ENCODE results near the gene ARHGAP15. TPM values are rescaled to one million over a fixed set of nuclear protein-coding genes. Genes with fewer than 3 reads are reported as not detected.

The ARHGAP15 gene
- total RNA-seq, 1 donor from 2014 or later = 9.1 TPM

DNA sequence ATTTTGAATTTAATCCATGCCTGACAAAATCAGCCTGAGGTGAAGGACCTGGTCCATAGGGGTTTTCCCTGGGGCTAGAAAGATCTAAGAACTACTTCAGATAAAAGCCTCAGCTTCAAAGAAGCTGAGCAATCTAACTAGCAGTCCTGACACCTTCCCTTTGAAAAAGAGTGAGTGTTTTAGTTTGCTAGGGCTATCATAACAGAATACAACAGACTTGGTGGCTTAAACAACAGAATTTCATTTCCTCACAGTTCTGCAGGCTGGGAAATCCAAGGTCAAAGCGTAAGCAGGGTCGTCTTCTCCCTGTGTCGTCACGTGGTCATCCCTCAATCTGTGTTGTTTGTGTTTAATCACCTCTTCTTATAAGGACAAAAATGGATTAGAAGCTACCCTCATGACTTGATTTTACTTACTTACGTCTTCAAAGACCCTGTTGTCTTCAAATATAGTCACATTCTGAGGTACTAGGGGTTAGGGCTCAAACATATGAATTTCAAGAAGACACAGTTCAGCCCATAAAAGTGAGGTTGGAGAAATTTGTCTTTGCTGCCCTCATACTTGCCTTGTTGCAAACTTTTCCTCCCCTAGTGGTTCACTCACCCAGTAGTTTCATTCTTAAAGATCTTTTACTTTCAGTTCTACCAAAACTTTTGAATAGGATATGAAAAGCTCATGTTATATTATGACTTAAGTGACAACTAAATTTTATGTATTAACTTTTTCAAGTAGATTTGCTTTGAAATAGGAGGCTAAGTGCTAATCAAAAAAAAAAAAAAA, 673.8 kb downstream of the ARHGAP15 start:
- no peak overlapping the region for H3K4me3 ChIP-seq
- no peak overlapping the region for H3K27ac ChIP-seq
- DNase-seq (ENCODE audit: extremely low spot score in 2 of 2) = no peak
- H3K9me3 ChIP-seq = no peaks in the 10 kb centered on the region
- no peak for TF ChIP-seq POLR2AphosphoS5 (IDR thresholded peaks at IDR 0.05; ENCODE audit: insufficient read depth in 1 of 2, low read depth in 1 of 2)
- no peak for TF ChIP-seq POLR2A (IDR thresholded peaks at IDR 0.05)
- TF ChIP-seq, protein P1, sequence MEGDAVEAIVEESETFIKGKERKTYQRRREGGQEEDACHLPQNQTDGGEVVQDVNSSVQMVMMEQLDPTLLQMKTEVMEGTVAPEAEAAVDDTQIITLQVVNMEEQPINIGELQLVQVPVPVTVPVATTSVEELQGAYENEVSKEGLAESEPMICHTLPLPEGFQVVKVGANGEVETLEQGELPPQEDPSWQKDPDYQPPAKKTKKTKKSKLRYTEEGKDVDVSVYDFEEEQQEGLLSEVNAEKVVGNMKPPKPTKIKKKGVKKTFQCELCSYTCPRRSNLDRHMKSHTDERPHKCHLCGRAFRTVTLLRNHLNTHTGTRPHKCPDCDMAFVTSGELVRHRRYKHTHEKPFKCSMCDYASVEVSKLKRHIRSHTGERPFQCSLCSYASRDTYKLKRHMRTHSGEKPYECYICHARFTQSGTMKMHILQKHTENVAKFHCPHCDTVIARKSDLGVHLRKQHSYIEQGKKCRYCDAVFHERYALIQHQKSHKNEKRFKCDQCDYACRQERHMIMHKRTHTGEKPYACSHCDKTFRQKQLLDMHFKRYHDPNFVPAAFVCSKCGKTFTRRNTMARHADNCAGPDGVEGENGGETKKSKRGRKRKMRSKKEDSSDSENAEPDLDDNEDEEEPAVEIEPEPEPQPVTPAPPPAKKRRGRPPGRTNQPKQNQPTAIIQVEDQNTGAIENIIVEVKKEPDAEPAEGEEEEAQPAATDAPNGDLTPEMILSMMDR (IDR thresholded peaks at IDR 0.05) = no peak
- H3K4me1 ChIP-seq = no peaks in the 10 kb centered on the region
- H3K27me3 ChIP-seq = no peaks in the 10 kb centered on the region
- intact Hi-C loops (cut with DNase I) = no loop called here
- no peaks in the 10 kb centered on the region for H3K36me3 ChIP-seq

DNA sequence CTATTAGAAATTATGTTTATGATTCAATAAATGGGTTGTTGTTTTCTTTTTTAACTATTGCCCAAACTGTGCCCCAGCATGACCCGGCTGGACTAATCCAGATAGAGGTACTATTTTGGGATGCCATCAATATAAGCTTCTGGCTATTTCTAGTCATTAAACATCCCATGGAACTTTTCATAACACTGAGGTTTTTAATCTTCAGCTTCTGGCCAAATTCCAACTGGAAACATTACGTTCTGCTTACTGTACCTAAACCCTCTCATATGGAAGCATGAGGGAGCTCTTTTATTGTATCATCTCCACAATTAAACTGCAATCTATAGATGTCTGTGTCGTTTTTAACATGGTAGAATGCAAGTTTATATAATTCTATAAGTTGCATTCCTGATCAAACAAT, 674.7 kb downstream of the ARHGAP15 start:
- intact Hi-C loops (cut with DNase I) = no loop called here
- no peaks in the 10 kb centered on the region for H3K4me1 ChIP-seq
- H3K36me3 ChIP-seq = no peaks in the 10 kb centered on the region
- TF ChIP-seq POLR2AphosphoS5 (IDR thresholded peaks at IDR 0.05; ENCODE audit: insufficient read depth in 1 of 2, low read depth in 1 of 2) (no peak), POLR2A (IDR thresholded peaks at IDR 0.05) (no peak)
- TF ChIP-seq, protein P1 (IDR thresholded peaks at IDR 0.05) = no peak
- no peak overlapping the region for H3K27ac ChIP-seq
- H3K4me3 ChIP-seq = no peak overlapping the region
- no peaks in the 10 kb centered on the region for H3K27me3 ChIP-seq
- no peaks in the 10 kb centered on the region for H3K9me3 ChIP-seq
- DNase-seq (ENCODE audit: extremely low spot score in 2 of 2) = no peak

DNA sequence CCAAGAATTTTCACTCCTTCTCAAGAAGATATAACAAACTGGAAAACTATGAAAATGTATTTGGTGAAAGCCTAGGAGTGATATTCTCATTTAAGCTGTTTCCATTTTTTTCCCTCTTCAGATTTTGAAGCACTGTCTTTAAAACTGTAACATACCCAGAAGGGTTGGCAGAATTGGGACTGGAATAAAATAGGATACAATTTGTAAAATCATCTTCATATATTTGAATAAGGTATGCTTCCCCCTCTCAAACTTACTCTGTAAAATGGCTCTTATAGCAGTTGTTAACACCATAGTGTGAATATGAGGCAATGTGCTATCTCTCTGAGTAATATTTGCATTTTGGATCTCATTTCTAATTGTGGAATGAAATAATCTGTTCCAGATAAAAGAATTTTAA, 676.4 kb downstream of the ARHGAP15 start:
- H3K4me1 ChIP-seq = no peaks in the 10 kb centered on the region
- no peak overlapping the region for H3K27ac ChIP-seq
- no peaks in the 10 kb centered on the region for H3K27me3 ChIP-seq
- H3K36me3 ChIP-seq = no peaks in the 10 kb centered on the region
- no peaks in the 10 kb centered on the region for H3K9me3 ChIP-seq
- intact Hi-C loops (cut with DNase I) = no loop called here
- DNase-seq (ENCODE audit: extremely low spot score in 2 of 2) = no peak
- TF ChIP-seq POLR2A (IDR thresholded peaks at IDR 0.05) (no peak), POLR2AphosphoS5 (IDR thresholded peaks at IDR 0.05; ENCODE audit: insufficient read depth in 1 of 2, low read depth in 1 of 2) (no peak)
- TF ChIP-seq, protein P1 (IDR thresholded peaks at IDR 0.05) = no peak
- H3K4me3 ChIP-seq = no peak overlapping the region

DNA sequence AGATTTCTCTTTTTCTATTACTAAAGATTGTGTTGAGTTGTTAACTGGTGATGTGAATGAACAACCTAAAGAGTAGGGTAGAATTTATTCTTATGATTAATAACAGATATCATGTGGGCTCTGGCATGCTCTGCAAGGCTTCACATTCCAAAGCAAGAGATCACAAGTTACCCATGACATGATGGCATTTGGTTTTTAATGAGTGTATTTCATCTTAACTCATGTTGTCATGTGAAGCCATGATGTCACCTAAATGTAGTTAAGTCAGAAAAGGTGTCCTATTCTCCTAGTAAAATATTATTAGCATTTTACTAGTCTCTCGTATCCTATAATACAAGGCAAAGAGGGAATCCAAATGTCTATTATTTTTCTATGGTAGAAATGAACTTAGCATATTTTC, 678.0 kb downstream of the ARHGAP15 start:
- no peaks in the 10 kb centered on the region for H3K9me3 ChIP-seq
- no peaks in the 10 kb centered on the region for H3K36me3 ChIP-seq
- no peak for DNase-seq (ENCODE audit: extremely low spot score in 2 of 2)
- intact Hi-C loops (cut with DNase I) = no loop called here
- no peak overlapping the region for H3K27ac ChIP-seq
- H3K4me1 ChIP-seq = no peaks in the 10 kb centered on the region
- no peaks in the 10 kb centered on the region for H3K27me3 ChIP-seq
- no peak for TF ChIP-seq POLR2AphosphoS5 (IDR thresholded peaks at IDR 0.05; ENCODE audit: insufficient read depth in 1 of 2, low read depth in 1 of 2)
- TF ChIP-seq POLR2A (IDR thresholded peaks at IDR 0.05) = no peak
- TF ChIP-seq, protein P1 (IDR thresholded peaks at IDR 0.05) = no peak
- H3K4me3 ChIP-seq = no peak overlapping the region

DNA sequence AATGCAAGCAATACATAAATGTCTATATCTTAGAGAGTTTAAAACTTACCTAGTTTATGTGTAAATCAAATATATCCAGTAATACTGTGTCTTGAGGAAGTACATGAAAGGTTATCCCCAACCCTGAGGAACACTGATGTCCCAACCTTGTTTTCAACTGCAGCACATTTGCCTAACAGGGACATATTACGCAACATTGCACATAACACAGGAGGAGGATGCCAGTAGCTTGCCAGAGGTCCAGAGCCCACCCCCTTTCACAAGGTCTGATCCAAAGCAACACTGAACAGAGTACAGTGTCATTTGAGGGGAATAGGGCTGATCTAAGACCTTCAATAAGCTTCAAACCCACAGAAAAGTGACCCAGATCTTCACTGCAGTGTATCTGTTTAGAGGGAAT, 678.5 kb downstream of the ARHGAP15 start:
- H3K4me3 ChIP-seq = no peak overlapping the region
- no peaks in the 10 kb centered on the region for H3K4me1 ChIP-seq
- no peaks in the 10 kb centered on the region for H3K9me3 ChIP-seq
- H3K27me3 ChIP-seq = no peaks in the 10 kb centered on the region
- no peak for DNase-seq (ENCODE audit: extremely low spot score in 2 of 2)
- H3K27ac ChIP-seq = no peak overlapping the region
- no peaks in the 10 kb centered on the region for H3K36me3 ChIP-seq
- TF ChIP-seq, protein P1 (IDR thresholded peaks at IDR 0.05) = no peak
- TF ChIP-seq POLR2A (IDR thresholded peaks at IDR 0.05) (no peak), POLR2AphosphoS5 (IDR thresholded peaks at IDR 0.05; ENCODE audit: insufficient read depth in 1 of 2, low read depth in 1 of 2) (no peak)
- intact Hi-C loops (cut with DNase I) = no loop called here

Data from vagina (tissue), 2 donors.